Suprapubic skin (tissue), 4 donors: ENCODE measurements around the gene PEPD.

ENCODE experiments used
- EP300 ChIP-seq: sonication (generic); formaldehyde crosslinking; IDR thresholded peaks from one replicate; pipeline ENCODE4 v1.6.1; 2017; ENCODE audit warnings: antibody characterized with exemption
- POLR2AphosphoS5 ChIP-seq, 3 donors: sonication (generic); formaldehyde crosslinking; IDR thresholded peaks; one replicate each; pipeline ENCODE4 v1.6.1; 2017; ENCODE audit warnings: antibody characterized with exemption in 3 of 3
- TF ChIP-seq, protein P1 (sequence below), 2 donors: fragments of 200-600 bp in 1 of 2; fragments of 450-650 bp in 1 of 2; sonication (generic) in 1 of 2; IDR thresholded peaks; one replicate each; pipeline ENCODE4 v1.5.1; 2016 to 2019; ENCODE audit warnings: antibody characterized with exemption in 2 of 2, mild to moderate bottlenecking in 1 of 2, moderate library complexity in 1 of 2

DNA sequence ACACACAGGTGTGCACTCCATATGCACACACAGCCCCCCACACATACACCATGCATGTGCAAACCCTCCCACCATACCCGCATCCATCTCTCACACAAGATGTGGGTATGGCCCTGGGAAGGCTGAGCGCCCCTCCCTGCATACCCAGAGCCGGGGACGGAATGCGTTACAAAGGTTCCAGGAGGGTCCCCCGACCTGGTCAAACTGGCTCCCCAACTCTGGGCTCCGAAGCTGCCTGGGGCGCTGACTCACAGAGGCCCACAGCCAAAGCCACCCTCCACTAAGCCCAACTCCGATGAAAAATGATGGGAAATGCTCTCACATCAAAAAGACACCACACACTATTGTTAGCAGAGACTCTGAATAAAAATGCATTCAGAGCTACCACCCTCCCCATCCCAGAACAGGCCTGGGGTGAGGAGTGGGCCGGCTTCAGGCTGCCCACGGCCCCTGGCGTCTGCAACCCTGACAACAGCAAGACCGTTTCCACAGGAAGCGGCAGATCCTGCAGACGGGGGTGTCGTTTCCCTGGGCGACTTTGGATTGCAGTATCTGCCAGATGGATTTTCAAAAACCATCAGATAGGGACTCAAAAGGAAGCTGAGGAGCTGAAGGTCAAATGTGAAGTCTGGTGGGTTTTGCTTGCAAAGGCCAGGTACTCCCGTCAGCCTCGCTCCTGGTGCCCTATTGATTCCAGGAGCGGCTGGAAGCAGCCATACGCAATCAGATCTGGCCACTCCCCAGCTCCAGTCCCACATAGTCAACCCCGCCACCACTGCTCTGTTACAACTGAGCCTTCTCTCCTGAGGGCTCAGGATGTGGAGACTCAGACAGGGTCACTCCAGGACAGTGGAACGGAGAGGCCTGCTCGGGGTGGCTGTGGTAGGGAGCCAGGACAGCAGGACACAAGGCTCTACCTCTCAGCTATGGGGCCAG lies 14.3 kb downstream of the PEPD start:
- no peak for TF ChIP-seq EP300
- no peak for TF ChIP-seq POLR2AphosphoS5 (IDR thresholded peaks at IDR 0.05)
- TF ChIP-seq, protein P1, sequence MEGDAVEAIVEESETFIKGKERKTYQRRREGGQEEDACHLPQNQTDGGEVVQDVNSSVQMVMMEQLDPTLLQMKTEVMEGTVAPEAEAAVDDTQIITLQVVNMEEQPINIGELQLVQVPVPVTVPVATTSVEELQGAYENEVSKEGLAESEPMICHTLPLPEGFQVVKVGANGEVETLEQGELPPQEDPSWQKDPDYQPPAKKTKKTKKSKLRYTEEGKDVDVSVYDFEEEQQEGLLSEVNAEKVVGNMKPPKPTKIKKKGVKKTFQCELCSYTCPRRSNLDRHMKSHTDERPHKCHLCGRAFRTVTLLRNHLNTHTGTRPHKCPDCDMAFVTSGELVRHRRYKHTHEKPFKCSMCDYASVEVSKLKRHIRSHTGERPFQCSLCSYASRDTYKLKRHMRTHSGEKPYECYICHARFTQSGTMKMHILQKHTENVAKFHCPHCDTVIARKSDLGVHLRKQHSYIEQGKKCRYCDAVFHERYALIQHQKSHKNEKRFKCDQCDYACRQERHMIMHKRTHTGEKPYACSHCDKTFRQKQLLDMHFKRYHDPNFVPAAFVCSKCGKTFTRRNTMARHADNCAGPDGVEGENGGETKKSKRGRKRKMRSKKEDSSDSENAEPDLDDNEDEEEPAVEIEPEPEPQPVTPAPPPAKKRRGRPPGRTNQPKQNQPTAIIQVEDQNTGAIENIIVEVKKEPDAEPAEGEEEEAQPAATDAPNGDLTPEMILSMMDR (IDR thresholded peaks at IDR 0.05), result no peak
